Small intestine (tissue), 16 donors: Measurements from ENCODE around the gene VWF. TPM values are rescaled to one million over a fixed set of nuclear protein-coding genes. Genes with fewer than 3 reads are reported as not detected.

Experiments used
- DNase-seq, 2 donors: peaks; one replicate each; pipeline versions ENCODE4 v3.0.0 to v3.0.0-alpha.2; 2013
- FAIRE-seq: peaks from 2 replicates; lab custom pipeline; 2012; peaks lifted over from hg19 to GRCh38; lab: Jason Lieb, UNC
- H3K27ac ChIP-seq, 3 donors: one replicate each; pipeline ENCODE4 v1.5.1; 2013; ENCODE audit warnings: low read length in 2 of 3, mild to moderate bottlenecking in 2 of 3, control low read depth in 1 of 3, inconsistent platforms in 1 of 3, low read depth in 1 of 3, moderate library complexity in 1 of 3
- H3K27me3 ChIP-seq, 3 donors: one replicate each; pipeline ENCODE4 v1.6.1; 2013; ENCODE audit warnings: low read length in 3 of 3, inconsistent platforms in 1 of 3; ENCODE audit not compliant: control insufficient read depth in 3 of 3, insufficient read depth in 3 of 3
- H3K36me3 ChIP-seq, 3 donors: one replicate each; pipeline ENCODE4 v1.6.1; 2013; ENCODE audit warnings: low read length in 3 of 3, inconsistent platforms in 1 of 3, low read depth in 1 of 3, mild to moderate bottlenecking in 1 of 3, moderate library complexity in 1 of 3; ENCODE audit not compliant: control insufficient read depth in 3 of 3, insufficient read depth in 2 of 3
- H3K4me1 ChIP-seq, 3 donors: one replicate each; pipeline ENCODE4 v1.6.1; 2013; ENCODE audit warnings: low read length in 2 of 3, inconsistent platforms in 1 of 3, low read depth in 1 of 3, mild to moderate bottlenecking in 1 of 3, moderate library complexity in 1 of 3; ENCODE audit not compliant: control insufficient read depth in 3 of 3, insufficient read depth in 2 of 3
- H3K4me3 ChIP-seq, 3 donors: one replicate each; pipeline ENCODE4 v1.5.1; 2013; ENCODE audit warnings: low read length in 3 of 3, control low read depth in 1 of 3, inconsistent platforms in 1 of 3, low read depth in 1 of 3, mild to moderate bottlenecking in 1 of 3, moderate library complexity in 1 of 3
- H3K9me3 ChIP-seq, 2 donors: one replicate each; pipeline ENCODE4 v1.6.1; 2013; ENCODE audit warnings: low read depth in 1 of 2, low read length in 1 of 2; ENCODE audit not compliant: control insufficient read depth in 2 of 2, insufficient read depth in 1 of 2
- WGBS, 3 donors: extraction: QIAGEN DNeasy Blood & Tissue Kit; methylation state at CpG; one replicate each; pipeline ENCODE4 v1.1.7; 2013; 5-methylcytosine and 5-hydroxymethylcytosine counted together
- long read RNA-seq, 10 donors: transcript quantifications; one replicate each; lab custom pipeline, GENCODE V29; 2026
- polyA plus RNA-seq, 4 donors: library from polyadenylated mRNA; stranded (reverse) in 3 of 4; unstranded in 1 of 4; fragments of 200-250 nt in 3 of 4; fragments of 120-200 nt in 1 of 4; gene quantifications; one replicate each; pipeline versions ENCODE4 v1.2.1 to v1.2.3, GENCODE V29; 2013
- donor health status: healthy with polysubstance abuse.
- donor health status: control.
- donor health status: control.
- donor health status: Bipolar disorder and iron deficiency.
- donor health status: healthy.

VWF gene
- 10 to 100 TPM in 1 of 4 donors, 1 to 10 TPM in 3; 2.2 to 82.9 (median 6.1) TPM for polyA plus RNA-seq
- long read RNA-seq, donor 1: 0 reads
- long read RNA-seq, donor 2: 0 reads
- long read RNA-seq, donor 3: 0 reads
- long read RNA-seq, donor 4: 0 reads
- long read RNA-seq, donor 5: 0 reads
- long read RNA-seq, donor 6: 0 reads
- long read RNA-seq, donor 7: 0 reads
- long read RNA-seq, donor 8: 0 reads
- long read RNA-seq, donor 9: 0 reads
- long read RNA-seq, donor 10: 0 reads

DNA sequence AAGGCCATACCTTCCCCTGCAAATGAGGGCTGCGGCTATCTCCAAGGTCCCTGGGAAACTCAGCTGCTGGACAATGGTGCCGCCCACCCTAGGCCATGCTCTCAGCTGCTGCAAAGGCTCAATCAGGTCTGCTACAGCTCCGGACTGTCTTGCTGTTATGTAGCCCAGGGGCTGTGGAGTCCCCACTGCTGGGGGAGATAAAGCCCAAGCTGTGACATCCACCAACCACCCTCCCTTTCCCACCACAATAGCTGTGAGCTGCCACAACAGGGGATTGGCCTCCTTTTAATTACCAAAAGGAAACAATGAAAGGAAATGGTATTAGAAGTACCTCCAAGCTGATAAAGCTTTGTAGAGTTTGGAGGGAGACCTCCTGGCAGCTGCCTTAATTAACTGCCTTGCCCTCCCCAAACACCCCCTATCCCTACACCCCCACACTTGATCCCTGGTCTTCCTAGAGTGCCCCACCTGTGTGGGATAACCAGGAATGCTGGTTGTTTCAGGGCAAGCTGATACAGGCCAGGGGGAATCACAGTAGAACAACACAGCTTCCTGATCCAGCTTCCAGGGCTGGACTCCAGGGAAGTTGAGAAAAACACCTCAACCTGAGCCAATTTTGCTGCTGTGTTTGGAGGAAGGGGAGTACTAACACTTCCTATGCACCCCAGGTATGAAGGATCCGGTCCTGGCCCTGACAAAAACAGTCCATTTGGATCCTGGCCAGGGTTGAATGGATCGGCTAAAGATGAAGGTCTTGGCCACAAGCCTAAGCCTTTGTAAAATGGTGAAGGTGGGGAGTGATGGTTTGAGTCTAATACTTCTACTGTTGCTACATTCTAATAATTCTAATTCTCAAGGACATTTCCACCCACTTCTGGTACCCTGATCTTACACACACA is at the start of gene VWF:
Gene VWF, minus strand, starts transcription at position 260 of the 899 bp plus-strand sequence. CDS start 1,474 bp downstream, outside the sequence.
- DNase-seq (no peak), FAIRE-seq (no peak)
- Histone ChIP-seq H3K4me3 (no peak within 1 kb of the TSS), H3K27ac (peak within 1 kb of the TSS in 1 of 3 donors; percentile 56), H3K9me3 (no peaks in the 10 kb centered on the region), H3K36me3 (no peaks in the 10 kb centered on the region), H3K27me3 (no peaks in the 10 kb centered on the region), H3K4me1 (no peaks in the 10 kb centered on the region)
- WGBS, 3 donors: 64 to 73% (median 68%) methylated on average over 5 of the region's 5 CpGs

DNA sequence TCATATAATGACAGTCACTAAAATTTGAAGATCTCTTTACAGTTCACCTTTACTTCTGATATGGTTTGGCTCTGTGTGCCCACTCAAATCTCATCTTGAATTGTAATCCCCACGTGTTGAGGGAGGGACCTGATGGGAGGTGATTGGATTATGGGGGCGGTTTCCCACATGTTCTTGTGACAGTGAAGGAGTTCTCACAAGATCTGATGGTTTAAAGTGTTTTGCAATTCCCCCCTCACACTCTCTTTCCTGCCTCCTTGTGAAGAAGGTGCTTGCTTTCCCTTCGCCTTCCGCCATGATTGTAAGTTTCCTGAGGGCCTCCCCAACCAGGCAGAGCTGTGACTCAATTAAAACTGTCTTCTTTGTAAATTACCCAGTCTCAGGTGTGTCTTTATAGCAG is 48.4 kb upstream of the VWF start:
- FAIRE-seq (no peak), DNase-seq (no peak)
- H3K36me3 ChIP-seq: no peaks in the 10 kb centered on the region
- 70 to 73% (median 72%) methylated on average over 4 of the region's 4 CpGs for WGBS, 3 donors
- H3K4me3 ChIP-seq: no peak overlapping the region
- peak overlapping the region in 1 of 3 donors; percentile 57 for H3K27ac ChIP-seq
- no peaks in the 10 kb centered on the region for H3K27me3 ChIP-seq
- peaks cover 0 to 5% (median 0%) of the 10 kb centered on the region in 3 donors for H3K4me1 ChIP-seq
- no peaks in the 10 kb centered on the region for H3K9me3 ChIP-seq

- H3K36me3 ChIP-seq: no peaks in the 10 kb centered on the region
- no peak overlapping the region for H3K4me3 ChIP-seq
- 86 to 89% (median 86%) methylated on average over 15 of the region's 15 CpGs for WGBS, 3 donors
- H3K4me1 ChIP-seq: peaks cover 4 to 12% (median 5%) of the 10 kb centered on the region in 3 donors
- H3K9me3 ChIP-seq: no peaks in the 10 kb centered on the region
- FAIRE-seq: no peak
- no peak for DNase-seq
- H3K27me3 ChIP-seq: no peaks in the 10 kb centered on the region
- H3K27ac ChIP-seq: peak overlapping the region in 1 of 3 donors; percentile 57
These were observed 47.6 kb upstream of the VWF start for GRCh38 chr12:6172086-6172485.

DNA sequence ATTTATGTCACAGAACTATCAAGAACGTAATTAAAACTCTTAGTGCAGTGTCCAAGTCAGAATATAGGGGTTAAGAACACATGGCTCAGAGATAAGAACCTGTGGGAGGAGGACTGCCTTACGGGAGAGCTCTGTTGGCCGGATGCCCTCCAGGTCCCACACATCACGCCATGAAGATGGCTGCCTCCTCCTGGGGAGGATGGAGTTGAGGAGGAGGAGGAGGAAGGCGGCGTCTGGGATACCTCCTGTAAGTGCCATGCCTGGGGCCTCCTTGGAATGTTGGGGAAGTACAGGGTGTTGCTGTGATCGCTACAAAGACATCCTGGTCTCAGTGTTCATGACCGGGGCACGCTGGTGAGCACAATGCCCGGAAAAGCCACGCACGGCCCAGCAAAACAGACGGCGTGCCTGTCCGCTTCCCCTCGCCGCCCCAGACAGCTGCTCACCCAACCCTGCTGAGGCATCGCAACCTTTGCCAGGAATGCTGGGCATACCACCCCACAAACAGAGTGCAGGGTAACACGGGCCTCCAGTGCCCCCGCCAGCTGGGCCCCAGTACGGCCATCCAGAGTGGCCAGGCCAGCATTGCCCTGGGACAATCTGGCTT is 47.0 kb upstream of the VWF start:
- Histone ChIP-seq H3K4me3 (no peak overlapping the region), H3K36me3 (no peaks in the 10 kb centered on the region), H3K4me1 (peaks cover 4 to 16% (median 8%) of the 10 kb centered on the region in 3 donors), H3K9me3 (no peaks in the 10 kb centered on the region), H3K27me3 (no peaks in the 10 kb centered on the region), H3K27ac (peak overlapping the region in 1 of 3 donors; percentile 57)
- no peak for FAIRE-seq
- no peak for DNase-seq
- 80 to 82% (median 81%) methylated on average over 21 of the region's 21 CpGs for WGBS, 3 donors

GRCh38 chr12:6167327-6168280 is 43.1 kb upstream of the VWF start:
- Histone ChIP-seq H3K4me3 (no peak overlapping the region), H3K4me1 (peaks cover 4 to 16% (median 8%) of the 10 kb centered on the region in 3 donors), H3K9me3 (peaks cover 0 to 2% of the 10 kb centered on the region in 2 donors), H3K36me3 (no peaks in the 10 kb centered on the region), H3K27me3 (no peaks in the 10 kb centered on the region), H3K27ac (peak overlapping the region; percentile 76 to 82 (median 78))
- FAIRE-seq (no peak), DNase-seq (peak; percentile 80 to 84)
- 49 to 55% (median 52%) methylated on average over 14 to 17 of the region's 17 CpGs for WGBS, 3 donors

- Histone ChIP-seq H3K9me3 (peaks cover 0 to 2% of the 10 kb centered on the region in 2 donors), H3K4me3 (no peak overlapping the region), H3K36me3 (no peaks in the 10 kb centered on the region), H3K4me1 (peaks cover 4 to 16% (median 8%) of the 10 kb centered on the region in 3 donors), H3K27me3 (no peaks in the 10 kb centered on the region), H3K27ac (peak overlapping the region; percentile 76 to 82 (median 78))
- 88 to 93% (median 91%) methylated on average over 6 of the region's 6 CpGs for WGBS, 3 donors
- no peak for FAIRE-seq
- DNase-seq: no peak
These were observed 42.3 kb upstream of the VWF start for GRCh38 chr12:6166808-6167207.

- 80 to 89% (median 88%) methylated on average over 2 of the region's 2 CpGs for WGBS, 3 donors
- Histone ChIP-seq H3K27me3 (no peaks in the 10 kb centered on the region), H3K4me1 (peaks cover 4 to 16% (median 8%) of the 10 kb centered on the region in 3 donors), H3K27ac (no peak overlapping the region), H3K9me3 (peaks cover 0 to 2% of the 10 kb centered on the region in 2 donors), H3K4me3 (no peak overlapping the region), H3K36me3 (no peaks in the 10 kb centered on the region)
- FAIRE-seq: no peak
- DNase-seq: no peak
These were observed 40.9 kb upstream of the VWF start for GRCh38 chr12:6165395-6165794.
